Mesodermal cell (in vitro differentiated cells): Measurements from ENCODE around the gene GDF9.

ENCODE experiments used
- H3K27ac ChIP-seq: 2 replicates; pipeline ENCODE4 v1.7.0; 2013; ENCODE audit warnings: mild to moderate bottlenecking, low read depth, low read length, moderate library complexity; ENCODE audit not compliant: severe bottlenecking
- H3K36me3 ChIP-seq: 2 replicates; pipeline ENCODE4 v1.7.1; 2013; ENCODE audit warnings: mild to moderate bottlenecking, low read length, moderate library complexity; ENCODE audit not compliant: control insufficient read depth, insufficient read depth
- H3K4me1 ChIP-seq: one replicate; pipeline ENCODE4 v1.7.1; 2013; ENCODE audit warnings: mild to moderate bottlenecking, low read length; ENCODE audit not compliant: insufficient read depth, control insufficient read depth, poor library complexity, severe bottlenecking
- H3K4me3 ChIP-seq: 2 replicates; pipeline ENCODE4 v1.7.0; 2013; ENCODE audit warnings: low read length, control low read depth, mild to moderate bottlenecking; ENCODE audit not compliant: insufficient read depth, poor library complexity, severe bottlenecking; ENCODE audit errors: extremely low read depth
- H3K9me3 ChIP-seq: 2 replicates; pipeline ENCODE4 v1.7.1; 2013; ENCODE audit warnings: mild to moderate bottlenecking, low read length, moderate library complexity; ENCODE audit not compliant: control insufficient read depth
- WGBS, 2 experiments: methylation state at CpG; one replicate each; pipeline ENCODE4 v1.1.5; 2013; ENCODE audit warnings: missing lambda C conversion rate in 2 of 2; ENCODE audit not compliant: insufficient coverage in 2 of 2; 5-methylcytosine and 5-hydroxymethylcytosine counted together

Gene GDF9

GRCh38 chr5:132838516-132839282 is 27.6 kb downstream of the GDF9 start:
- Histone ChIP-seq H3K4me1 (peaks cover 4% of the 10 kb centered on the region), H3K4me3 (no peak overlapping the region), H3K27ac (no peak overlapping the region), H3K36me3 (no peaks in the 10 kb centered on the region), H3K9me3 (no peaks in the 10 kb centered on the region)
- WGBS, 2 experiments: 88 to 98% methylated on average over 2 to 3 of the region's 3 CpGs

- Histone ChIP-seq H3K36me3 (no peaks in the 10 kb centered on the region), H3K4me1 (peaks cover 4% of the 10 kb centered on the region), H3K27ac (no peak overlapping the region), H3K4me3 (no peak overlapping the region), H3K9me3 (no peaks in the 10 kb centered on the region)
- WGBS, 2 experiments: 100% methylated on average over 2 of the region's 2 CpGs; no CpG with 5 or more reads in 1 of the 2 experiments
Measured at GRCh38 chr5:132837868-132838267, 28.4 kb downstream of the GDF9 start.

GRCh38 chr5:132836852-132837251 is 29.4 kb downstream of the GDF9 start:
- Histone ChIP-seq H3K27ac (no peak overlapping the region), H3K4me3 (no peak overlapping the region), H3K4me1 (peaks cover 4% of the 10 kb centered on the region), H3K36me3 (no peaks in the 10 kb centered on the region), H3K9me3 (no peaks in the 10 kb centered on the region)
- WGBS, 2 experiments: 100% methylated on average over 1 of the region's 1 CpG

GRCh38 chr5:132834057-132834456 is 32.2 kb downstream of the GDF9 start:
- no CpG with 5 or more reads among the region's 3 CpGs for WGBS, 2 experiments
- Histone ChIP-seq H3K36me3 (no peaks in the 10 kb centered on the region), H3K9me3 (no peaks in the 10 kb centered on the region), H3K4me1 (no peaks in the 10 kb centered on the region), H3K27ac (no peak overlapping the region), H3K4me3 (no peak overlapping the region)

- Histone ChIP-seq H3K4me1 (no peaks in the 10 kb centered on the region), H3K27ac (no peak overlapping the region)
- 86 to 90% methylated on average over 5 of the region's 5 CpGs for WGBS, 2 experiments
Measured at GRCh38 chr5:132832612-132833011, 33.7 kb downstream of the GDF9 start.

GRCh38 chr5:132831095-132831860 is 35.0 kb downstream of the GDF9 start:
- WGBS, 2 experiments: 91 to 97% methylated on average over 10 to 11 of the region's 15 CpGs
- Histone ChIP-seq H3K36me3 (no peaks in the 10 kb centered on the region), H3K4me3 (peak overlapping the region; percentile 53), H3K4me1 (peaks cover 1% of the 10 kb centered on the region), H3K27ac (no peak overlapping the region), H3K9me3 (no peaks in the 10 kb centered on the region)

More at GRCh38 chr5:132832612-132833011, 33.7 kb downstream of the GDF9 start:
- Histone ChIP-seq H3K4me3 (no peak overlapping the region), H3K9me3 (no peaks in the 10 kb centered on the region), H3K36me3 (no peaks in the 10 kb centered on the region)

DNA sequence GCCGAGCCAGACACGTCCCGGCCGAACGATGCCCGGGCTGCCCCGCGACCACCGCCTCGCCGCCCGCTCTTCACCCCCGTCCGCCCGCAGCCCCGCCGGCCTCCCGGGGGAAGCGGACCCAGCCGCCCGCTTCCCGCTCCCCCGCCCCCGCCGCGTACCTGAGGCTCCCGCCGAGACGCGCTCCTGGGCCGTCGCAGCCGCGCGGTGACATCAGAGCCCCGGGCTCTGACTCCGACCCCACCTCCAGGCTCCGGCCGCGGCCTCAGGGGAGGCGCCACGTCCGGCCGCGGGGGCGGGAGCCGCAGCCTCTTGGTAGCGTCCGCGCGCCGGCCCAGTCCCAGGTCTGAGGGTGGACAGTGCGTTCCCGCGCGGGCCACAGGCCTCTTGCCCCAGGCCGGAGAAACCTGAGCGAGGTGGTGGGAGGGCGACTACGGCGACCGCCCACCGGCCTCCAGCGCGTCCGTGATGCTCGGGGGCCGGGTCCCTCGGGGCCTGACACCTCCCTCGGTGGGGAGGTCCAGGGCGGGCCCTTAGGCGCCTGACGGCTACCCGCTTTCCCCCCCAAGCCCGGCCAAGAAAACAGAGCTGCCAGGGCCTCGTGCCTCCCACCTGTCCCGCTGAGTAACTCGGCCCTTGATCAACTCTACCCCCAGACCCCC is 35.7 kb downstream of the GDF9 start, which contains the start of gene SHROOM1:
Gene SHROOM1, minus strand, starts transcription at position 212 of the 659 bp plus-strand sequence. CDS start 4,507 bp downstream, outside the sequence.
- 6 to 8% methylated on average over 59 to 76 of the region's 78 CpGs for WGBS, 2 experiments
- peak within 1 kb of the TSS; percentile 53 for H3K4me3 ChIP-seq
- no peaks in the 10 kb centered on the region for H3K36me3 ChIP-seq
- H3K4me1 ChIP-seq: peaks cover 6% of the 10 kb centered on the region
- no peaks in the 10 kb centered on the region for H3K9me3 ChIP-seq
- no peak within 1 kb of the TSS for H3K27ac ChIP-seq

GRCh38 chr5:132829742-132830435 is 36.4 kb downstream of the GDF9 start:
- no peak overlapping the region for H3K27ac ChIP-seq
- 7 to 8% methylated on average over 73 of the region's 75 CpGs for WGBS, 2 experiments

GRCh38 chr5:132828846-132829494 is 37.3 kb downstream of the GDF9 start:
- Histone ChIP-seq H3K4me1 (peaks cover 6% of the 10 kb centered on the region), H3K4me3 (no peak overlapping the region), H3K27ac (no peak overlapping the region), H3K9me3 (no peaks in the 10 kb centered on the region), H3K36me3 (no peaks in the 10 kb centered on the region)
- WGBS, 2 experiments: 94% methylated on average over 3 to 4 of the region's 4 CpGs

More at GRCh38 chr5:132829742-132830435, 36.4 kb downstream of the GDF9 start:
- H3K9me3 ChIP-seq: no peaks in the 10 kb centered on the region
- peaks cover 6% of the 10 kb centered on the region for H3K4me1 ChIP-seq
- no peaks in the 10 kb centered on the region for H3K36me3 ChIP-seq
- peak overlapping the region; percentile 53 for H3K4me3 ChIP-seq
